ENCODE measurements around the gene ZNF678.
A peak's percentile ranks its signal among the peaks of the same experiment; 100 is the strongest.
"Not testable (repeated sequence)": the region's sequence is repeated elsewhere in the genome, so short reads cannot be mapped to it uniquely, and the experiment has no call there.

The ZNF678 gene

GRCh38 chr1:227563324-227564201, at the start of gene ZNF678:
ZNF678 (plus strand) TSS chr1:227563556; CDS start chr1:227650992, 87,436 bp downstream.
- DNase-seq = peak; percentile 82

DNA sequence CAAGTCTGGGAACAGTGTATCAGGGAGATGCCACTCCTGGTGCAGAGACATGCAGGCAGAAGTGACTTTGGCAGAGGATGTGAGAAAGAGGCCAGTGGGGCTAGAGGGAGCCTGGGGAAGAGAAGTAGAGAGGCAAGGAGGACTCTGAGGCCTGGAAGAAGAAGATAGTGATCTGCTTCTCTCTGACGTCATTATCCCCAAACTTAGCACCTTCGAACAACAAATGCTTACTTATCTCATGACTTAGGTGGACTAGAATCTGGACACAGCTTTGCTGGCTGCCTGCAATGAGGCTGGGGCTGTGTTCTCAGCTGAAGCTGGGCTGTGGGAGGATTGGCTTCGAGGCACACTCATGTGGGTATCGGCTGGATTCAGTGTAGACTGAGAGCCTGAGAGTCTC, 44.5 kb upstream of the ZNF678 start:
- no peak for DNase-seq

DNA sequence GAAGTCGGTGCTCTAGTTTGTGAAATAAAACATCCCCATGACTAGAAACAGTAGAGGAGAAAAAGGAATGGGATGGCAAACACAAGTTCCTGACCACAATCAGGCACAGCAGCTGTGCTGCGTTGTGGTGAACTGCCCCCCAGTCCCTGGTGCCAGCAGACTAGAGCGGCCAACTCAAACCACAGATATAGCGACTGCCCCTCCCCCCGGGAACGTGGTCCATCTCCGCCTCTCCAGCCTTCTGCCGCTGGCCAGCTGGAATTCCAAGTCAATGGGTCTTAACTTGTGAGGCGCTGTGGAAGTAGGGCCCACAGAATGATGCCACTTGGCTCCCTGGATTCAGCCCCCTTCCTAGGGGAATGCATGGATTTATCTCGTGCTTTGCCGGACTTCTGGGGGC, 41.6 kb upstream of the ZNF678 start:
- DNase-seq = no peak

DNA sequence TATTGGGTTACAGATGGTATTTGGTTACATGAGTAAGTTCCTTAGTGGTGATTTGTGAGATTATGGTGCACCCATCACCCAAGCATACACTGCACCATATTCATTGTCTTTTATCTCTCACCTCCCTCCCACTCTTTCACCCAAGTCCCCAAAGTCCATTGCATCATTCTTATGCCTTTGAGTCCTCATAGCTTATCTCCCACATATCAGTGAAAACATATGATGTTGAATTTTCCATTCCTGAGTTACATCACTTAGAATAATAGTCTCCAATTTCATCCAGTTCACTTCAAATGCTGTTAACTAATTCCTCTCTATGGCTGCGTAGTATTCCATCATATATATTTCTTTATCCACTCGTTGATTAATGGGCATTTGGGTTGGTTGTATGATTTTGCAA, 36.8 kb upstream of the ZNF678 start:
- DNase-seq = no peak

DNA sequence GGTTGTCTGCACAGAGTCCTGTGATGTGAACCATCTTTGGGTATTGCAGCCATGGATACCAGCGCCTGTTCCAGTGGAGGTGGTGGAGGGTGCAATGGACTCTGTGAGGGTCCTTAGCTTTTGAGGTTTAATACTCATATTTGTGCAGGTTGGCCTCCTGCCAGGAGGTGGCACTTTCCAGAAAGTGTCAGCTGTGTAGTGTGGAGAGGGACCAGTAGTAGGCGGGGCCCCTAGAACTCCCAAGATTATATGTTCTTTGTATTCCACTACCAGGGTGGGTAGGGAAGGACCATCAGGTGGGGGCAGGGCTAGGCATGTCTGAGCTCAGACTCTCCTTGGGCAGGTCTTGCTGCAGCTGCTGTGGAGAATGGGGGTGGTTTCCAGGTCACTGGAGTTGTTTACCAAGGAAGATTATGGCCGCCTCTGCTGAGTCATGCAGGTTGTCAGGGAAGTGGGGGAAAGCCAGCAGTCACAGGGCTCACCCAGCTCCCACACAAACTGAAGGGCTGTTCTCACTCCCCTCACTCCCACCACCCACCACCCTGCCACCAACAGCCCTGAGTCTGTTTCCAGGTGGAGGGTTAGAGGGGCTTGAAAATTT, 31.2 kb upstream of the ZNF678 start:
- DNase-seq = no peak

DNA sequence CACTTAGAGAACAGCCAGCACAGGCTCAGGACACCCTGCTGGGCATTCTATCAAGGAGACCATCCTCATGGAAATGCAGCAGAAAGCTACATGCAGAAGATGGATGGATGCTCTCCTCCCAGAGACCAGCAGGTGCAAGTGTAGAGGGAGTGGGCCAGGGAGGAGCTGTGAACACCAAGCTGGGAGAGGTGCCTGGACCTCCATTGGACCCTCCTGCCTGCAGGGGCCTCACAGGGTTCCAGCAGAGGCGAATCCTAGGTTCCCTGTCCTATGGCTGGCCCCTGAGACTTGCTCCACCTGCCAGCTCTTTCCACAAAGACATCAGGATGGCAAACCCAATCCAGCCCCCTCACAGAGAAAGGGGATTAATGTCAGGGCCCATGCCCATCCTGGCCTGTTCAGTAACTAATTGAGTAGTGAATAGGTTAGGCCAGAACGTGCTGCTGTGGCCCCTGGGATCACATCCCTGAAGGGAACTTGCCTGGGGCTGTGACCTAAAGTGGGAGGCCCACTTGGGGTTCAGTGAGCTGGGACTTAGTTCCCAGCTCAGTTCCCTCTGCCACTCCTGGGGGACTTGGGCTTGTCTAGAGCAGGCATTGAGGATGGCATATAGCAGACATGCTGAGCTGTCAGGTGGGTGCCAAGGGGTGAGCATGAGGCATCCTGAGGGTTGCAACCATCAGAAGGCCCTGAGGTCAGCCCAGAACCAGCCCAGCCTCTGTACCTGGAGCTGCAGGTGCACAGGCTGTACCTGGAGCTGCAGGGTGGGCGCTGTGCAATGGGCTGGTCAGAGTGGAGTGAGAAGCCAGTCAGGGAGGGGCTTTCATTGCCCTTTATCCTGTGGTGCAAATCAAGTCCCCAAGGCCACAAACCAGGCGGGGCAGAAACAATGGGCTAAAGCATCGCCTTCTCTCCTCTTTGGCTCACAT, 22.9 kb upstream of the ZNF678 start:
- no peak for DNase-seq

DNA sequence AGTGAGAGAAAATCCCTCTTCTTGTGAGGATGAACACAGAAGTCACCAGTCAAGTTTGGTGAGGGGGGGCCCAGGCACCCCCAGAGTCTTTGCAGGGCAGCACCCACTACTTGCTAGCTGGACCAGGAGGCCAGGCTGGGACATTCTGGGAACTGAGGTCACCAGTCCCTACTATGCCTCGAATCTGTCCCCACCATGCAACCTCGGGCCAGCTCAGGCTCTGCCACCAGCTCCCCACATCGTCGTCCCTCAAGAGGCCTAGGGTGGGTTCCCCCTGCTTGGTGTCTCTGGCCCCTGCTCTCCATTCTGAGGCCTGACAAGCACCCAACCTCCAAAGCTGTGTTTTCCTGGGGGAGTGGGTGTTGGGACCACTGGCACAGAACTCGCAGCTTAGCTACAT, 22.2 kb upstream of the ZNF678 start:
- DNase-seq = no peak

DNA sequence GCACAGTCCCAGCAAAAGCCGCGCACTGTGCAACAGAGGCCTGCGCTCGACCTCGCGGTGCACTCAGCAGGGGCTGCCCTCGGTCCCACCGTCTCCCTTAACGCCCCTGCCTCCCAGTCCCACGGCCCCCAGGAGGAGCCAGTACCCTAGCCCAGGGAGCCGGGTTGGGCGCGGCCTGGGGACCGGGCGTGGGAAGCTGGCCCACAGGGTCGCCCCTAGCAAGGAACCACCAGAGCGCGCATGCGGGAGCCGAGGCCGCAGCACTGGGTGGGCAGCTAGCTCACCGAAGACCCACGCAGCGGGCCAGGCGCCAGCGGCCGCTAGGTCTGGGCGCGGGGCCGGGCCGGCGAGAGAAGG, 21.6 kb upstream of the ZNF678 start:
- DNase-seq = no peak

- no peak for DNase-seq
Measured at GRCh38 chr1:227542153-227543120, 20.9 kb upstream of the ZNF678 start.

DNA sequence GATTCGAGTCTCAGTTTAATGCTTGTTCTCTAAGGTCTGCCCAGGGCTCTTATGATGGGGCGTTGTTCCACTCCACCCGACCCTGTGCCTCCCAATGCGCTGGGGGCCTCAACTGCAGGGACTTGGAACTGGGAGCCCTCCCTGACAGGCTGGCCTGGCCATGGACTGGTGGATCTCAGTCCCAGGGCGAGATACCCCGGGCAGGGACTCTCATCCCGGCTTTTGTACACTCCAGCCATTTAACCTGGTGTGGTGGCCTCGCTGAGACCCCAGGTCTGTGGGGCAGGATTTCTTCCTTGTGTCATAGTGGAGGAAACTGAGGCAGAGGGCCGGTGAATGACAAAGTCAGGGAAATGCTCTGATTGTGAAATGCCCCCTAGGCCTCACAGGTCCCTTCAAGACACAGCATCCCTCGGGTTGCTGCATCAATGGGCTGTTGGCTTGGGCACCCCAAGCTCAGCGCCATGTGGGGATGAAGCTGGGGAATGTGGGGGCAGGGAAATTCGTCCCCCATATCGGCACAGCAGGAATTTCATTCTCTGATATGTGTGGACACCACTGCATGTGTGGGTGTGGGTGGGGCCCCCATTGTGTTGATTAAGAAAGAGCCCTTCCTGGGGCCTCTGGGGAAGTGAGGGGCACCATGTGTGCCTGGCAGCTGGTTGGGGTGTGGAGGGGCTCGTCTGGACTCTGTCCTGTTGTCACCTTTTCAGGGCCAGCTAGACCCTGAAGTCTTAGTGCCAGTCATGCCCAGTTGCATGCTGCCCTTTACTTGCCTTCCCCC, 19.9 kb upstream of the ZNF678 start:
- DNase-seq = no peak

DNA sequence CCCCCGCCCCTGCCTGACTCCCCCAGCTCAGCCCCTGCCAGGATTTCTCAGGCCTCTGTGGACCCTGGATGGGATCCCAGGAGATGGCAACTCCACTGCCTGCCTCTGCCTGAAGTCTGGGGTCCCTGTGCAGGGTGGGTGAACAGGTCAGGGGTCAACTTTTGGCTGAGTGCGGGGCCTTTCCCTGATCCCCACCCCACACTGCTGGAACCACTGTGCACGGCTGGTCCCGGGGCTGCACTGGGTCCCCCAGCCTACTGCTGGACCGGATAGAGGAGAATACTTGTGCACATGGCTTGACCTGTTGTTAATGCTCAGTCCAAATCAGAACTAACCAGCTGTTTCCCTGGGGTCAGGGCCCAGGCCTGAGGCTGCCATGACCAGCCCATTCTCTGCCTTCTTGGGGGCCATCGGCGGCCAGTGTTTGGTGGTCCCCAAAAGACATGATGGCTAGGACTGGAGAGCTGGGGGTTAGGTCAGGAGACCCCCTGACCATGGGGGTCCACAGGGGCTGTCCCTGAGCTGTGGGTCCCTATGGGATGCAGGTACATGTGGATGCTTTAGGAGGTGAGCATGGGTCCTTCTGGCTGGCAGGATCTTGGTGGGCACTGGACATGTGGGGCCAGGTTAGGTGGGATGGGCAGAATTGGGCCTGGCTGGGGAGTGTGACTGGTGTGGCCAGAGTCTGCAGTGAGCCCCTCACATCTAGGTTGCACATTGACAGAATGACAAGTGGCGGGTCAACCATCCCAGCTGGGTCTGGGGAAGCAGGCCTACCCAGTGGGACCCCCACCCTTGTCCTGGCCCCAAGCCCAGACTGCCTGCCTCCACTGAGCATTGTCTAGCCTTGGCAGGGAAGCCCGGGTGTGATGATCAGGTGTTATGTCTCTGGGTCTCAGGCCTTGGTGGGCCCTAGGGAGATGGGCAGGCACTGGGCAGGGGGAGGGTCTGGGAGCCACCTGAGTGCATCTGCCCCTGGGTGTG, 19.0 kb upstream of the ZNF678 start:
- DNase-seq = no peak

- DNase-seq = no peak
Measured at GRCh38 chr1:227545361-227545760, 18.0 kb upstream of the ZNF678 start.

- DNase-seq = no peak
Measured at GRCh38 chr1:227546059-227546458, 17.3 kb upstream of the ZNF678 start.

DNA sequence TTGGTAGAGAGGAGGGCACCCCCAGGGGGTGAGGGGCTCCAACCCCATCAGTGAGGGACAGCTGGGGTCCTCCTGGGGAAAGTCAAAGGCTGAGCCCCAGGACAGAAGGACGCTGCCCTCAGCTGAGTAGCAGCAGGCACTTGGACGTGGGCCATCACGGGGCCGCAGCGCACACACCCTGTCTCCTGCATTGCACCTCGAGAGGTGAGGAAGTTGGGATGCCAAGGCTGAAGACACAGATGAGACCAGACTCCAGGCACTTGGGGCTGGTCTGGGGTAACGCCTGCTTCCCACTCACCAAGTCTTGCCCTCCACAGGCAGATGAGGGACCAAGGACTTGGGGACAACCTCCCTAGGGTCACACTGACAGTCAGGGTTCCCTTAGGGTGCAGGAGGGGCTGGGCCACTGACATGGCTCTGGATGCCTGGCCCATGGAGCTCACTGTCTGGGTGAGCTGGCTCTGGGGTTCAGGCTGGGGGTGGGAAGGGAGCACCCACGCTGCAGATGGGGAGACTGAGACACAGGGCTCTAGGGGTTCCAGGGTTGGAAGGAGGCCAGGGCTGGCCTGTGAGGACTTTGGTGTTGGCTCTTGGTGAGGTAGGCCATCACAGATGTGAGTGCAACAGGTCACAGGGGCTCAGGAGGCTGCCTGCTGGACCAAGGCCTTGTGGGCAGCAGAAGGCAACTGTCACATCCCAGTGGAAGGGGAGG, 16.6 kb upstream of the ZNF678 start:
- DNase-seq = no peak

GRCh38 chr1:227547310-227548118, 15.8 kb upstream of the ZNF678 start:
- DNase-seq = no peak

DNA sequence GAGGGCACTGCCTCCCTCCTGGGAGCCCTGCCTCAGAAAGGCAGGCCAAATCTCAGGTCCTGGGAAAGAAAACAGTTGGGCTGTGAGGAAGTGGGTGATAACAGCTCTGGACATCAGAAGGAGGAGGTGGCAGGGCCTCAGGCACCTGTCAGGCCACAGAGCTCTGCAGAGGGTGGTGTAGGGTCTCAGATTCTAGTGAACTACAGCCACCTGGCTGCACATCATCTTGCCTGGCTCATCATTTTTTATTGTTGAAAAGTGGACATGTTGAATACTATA, 15.3 kb upstream of the ZNF678 start:
- no peak for DNase-seq

DNA sequence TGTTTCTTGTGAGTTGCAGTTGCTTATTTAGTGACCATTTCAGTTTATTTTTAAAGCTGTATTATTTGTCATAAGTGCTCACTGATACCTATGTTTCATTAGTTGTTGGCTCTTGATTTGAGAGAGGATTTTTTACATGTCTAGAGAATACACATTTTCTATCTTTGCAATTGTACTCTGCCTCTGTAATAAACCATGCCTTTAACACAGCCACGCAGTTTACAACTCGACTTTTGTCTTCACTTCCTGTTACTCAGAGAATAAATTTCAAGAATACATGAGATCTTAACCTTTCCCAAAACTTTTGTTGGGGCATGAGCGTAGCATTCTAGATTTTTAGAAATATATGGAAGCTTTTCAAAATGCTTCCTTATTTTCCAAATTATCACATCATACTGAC, 14.9 kb upstream of the ZNF678 start:
- no peak for DNase-seq

DNA sequence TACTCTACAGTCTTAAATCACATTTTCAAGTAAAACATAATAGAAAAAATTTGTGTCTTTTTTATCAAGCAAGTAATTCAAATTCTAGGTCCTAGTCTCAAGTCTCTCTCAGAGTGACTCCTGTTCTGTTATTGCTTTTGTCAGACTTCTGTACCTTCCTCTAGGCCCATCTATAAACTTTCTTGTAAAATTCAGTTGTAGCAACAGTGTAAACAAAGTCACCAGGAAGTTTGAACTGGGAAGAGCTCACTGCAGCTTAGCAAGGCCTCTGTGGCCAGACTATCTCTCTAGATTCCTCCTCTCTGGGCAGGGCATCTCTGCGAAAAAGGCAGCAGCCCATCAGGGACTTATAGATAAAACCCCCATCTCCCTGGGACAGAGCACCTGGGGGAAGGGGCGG, 13.5 kb upstream of the ZNF678 start:
- no peak for DNase-seq

GRCh38 chr1:227551881-227552280, 11.5 kb upstream of the ZNF678 start:
- DNase-seq = not testable (repeated sequence)

Measured in NCI-H1105 treated with DMSO at 0.1 percent for 48 hours (cell line).